ENCODE measurements around the gene SFSWAP.
"Not testable (repeated sequence)": the region's sequence is repeated elsewhere in the genome, so short reads cannot be mapped to it uniquely, and the experiment has no call there.

SFSWAP gene

GRCh38 chr12:131674373-131674772 lies 36.5 kb upstream of the SFSWAP start:
- ATAC-seq (replicated peaks), result no peak
- DNase-seq, result no peak
- no peak overlapping the region for H3K27ac Mint-ChIP-seq
- no peaks in the 10 kb centered on the region for H3K36me3 Mint-ChIP-seq (ENCODE audit: insufficient read depth)
- peaks cover 0 to 2% of the 10 kb centered on the region in 2 donors for H3K9me3 Mint-ChIP-seq
- H3K27me3 Mint-ChIP-seq, result peaks cover 7 to 32% of the 10 kb centered on the region in 2 donors
- no peak overlapping the region for H3K4me3 Mint-ChIP-seq
- H3K4me1 Mint-ChIP-seq (ENCODE audit: low read depth in 2 of 2), result no peaks in the 10 kb centered on the region

DNA sequence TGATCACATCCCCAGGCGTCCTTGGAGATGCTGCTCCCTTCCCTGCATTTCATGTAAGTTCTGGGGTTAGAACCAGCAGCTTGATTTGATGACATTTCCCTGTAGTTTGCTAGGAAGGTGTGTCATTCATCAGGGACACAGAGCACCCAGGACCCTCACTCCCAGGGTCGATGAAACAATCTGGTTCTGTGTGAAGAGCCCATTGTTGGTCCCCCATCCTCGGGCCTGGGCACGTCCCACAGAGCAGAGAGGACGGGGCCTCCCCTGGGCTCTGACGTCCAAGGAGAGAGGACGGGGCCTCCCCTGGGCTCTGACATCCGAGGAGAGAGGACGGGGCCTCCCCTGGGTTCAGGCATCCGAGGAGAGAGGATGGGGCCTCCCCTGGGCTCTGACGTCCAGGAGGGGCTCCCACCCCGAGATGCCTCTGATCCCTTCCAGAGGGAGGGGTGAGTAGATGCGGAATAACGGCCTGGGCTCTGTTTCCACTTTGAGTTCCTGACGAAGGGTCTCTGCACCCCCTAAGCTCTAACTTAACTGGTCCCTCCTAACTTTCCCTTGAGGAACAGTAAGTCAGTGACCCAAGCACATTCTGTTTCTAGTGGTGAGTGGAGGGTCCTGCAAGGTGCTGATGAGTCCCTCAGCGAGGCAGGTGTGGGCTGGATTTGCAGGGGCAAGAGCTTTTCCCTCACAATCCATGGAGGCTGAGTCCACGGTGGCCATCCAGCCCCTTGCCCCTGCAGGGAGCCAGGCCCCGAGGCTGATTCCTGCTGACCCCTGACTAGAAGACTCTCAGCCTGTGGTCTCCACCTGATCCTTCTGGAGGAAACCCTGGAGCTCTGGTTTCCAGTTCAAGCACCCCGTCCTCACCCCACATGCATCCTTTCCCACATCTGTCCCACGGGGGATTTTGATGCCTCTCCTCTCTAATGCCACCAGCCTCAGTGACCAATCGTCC lies 35.5 kb upstream of the SFSWAP start:
- no peak for DNase-seq
- H3K36me3 Mint-ChIP-seq (ENCODE audit: insufficient read depth), result no peaks in the 10 kb centered on the region
- no peak overlapping the region for H3K27ac Mint-ChIP-seq
- peaks cover 0 to 2% of the 10 kb centered on the region in 2 donors for H3K9me3 Mint-ChIP-seq
- no peak for ATAC-seq (replicated peaks)
- H3K4me1 Mint-ChIP-seq (ENCODE audit: low read depth in 2 of 2), result no peaks in the 10 kb centered on the region
- peaks cover 7 to 28% of the 10 kb centered on the region in 2 donors for H3K27me3 Mint-ChIP-seq
- no peak overlapping the region for H3K4me3 Mint-ChIP-seq

GRCh38 chr12:131676544-131676943 lies 34.3 kb upstream of the SFSWAP start:
- ATAC-seq (replicated peaks), result no peak
- Mint-ChIP-seq H3K27me3 (peaks cover 13 to 17% of the 10 kb centered on the region in 2 donors), H3K4me1 (ENCODE audit: low read depth in 2 of 2) (peaks cover 0 to 2% of the 10 kb centered on the region in 2 donors)

GRCh38 chr12:131677067-131677466 lies 33.8 kb upstream of the SFSWAP start:
- H3K27ac Mint-ChIP-seq; H3K4me3 Mint-ChIP-seq; H3K36me3 Mint-ChIP-seq (ENCODE audit: insufficient read depth); H3K4me1 Mint-ChIP-seq (ENCODE audit: low read depth in 2 of 2); ATAC-seq (replicated peaks); H3K9me3 Mint-ChIP-seq; DNase-seq: not testable (repeated sequence)
- peaks cover 13 to 17% of the 10 kb centered on the region in 2 donors for H3K27me3 Mint-ChIP-seq

More at GRCh38 chr12:131676544-131676943, 34.3 kb upstream of the SFSWAP start:
- Mint-ChIP-seq H3K4me3 (no peak overlapping the region), H3K36me3 (ENCODE audit: insufficient read depth) (no peaks in the 10 kb centered on the region), H3K9me3 (peaks cover 0 to 2% of the 10 kb centered on the region in 2 donors), H3K27ac (no peak overlapping the region)
- no peak for DNase-seq

DNA sequence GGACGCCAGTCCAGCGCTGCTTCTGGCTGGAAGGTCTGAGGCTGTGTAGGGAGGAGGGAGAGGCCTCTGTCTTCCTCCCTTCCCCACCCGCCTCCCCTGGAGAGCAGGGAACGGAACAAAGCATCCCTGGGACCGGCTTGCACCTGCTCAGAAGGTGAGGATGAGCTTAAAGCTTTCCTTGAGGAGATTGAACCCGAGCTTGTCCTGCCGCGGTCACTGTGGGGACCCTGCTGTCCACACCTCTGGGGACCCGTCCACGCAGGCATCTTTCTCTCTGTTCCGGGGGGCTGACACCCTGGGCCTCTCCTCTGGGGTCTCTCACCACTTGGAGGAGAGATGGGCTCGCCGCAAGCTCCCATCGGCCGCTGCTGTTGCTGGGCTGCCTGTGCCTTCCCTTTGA lies 33.2 kb upstream of the SFSWAP start:
- H3K36me3 Mint-ChIP-seq (ENCODE audit: insufficient read depth), result peaks cover 3% of the 10 kb centered on the region
- H3K4me3 Mint-ChIP-seq, result no peak overlapping the region
- ATAC-seq (replicated peaks) (no peak), DNase-seq (no peak)
- peaks cover 11 to 13% of the 10 kb centered on the region in 2 donors for H3K27me3 Mint-ChIP-seq
- H3K27ac Mint-ChIP-seq, result peak overlapping the region in 1 of 2 donors; percentile 28
- peaks cover 0 to 8% of the 10 kb centered on the region in 2 donors for H3K4me1 Mint-ChIP-seq (ENCODE audit: low read depth in 2 of 2)
- H3K9me3 Mint-ChIP-seq, result peaks cover 2 to 4% of the 10 kb centered on the region in 2 donors

GRCh38 chr12:131678389-131679181 lies 32.3 kb upstream of the SFSWAP start:
- not testable (repeated sequence) for H3K27ac Mint-ChIP-seq; H3K4me3 Mint-ChIP-seq; H3K27me3 Mint-ChIP-seq; ATAC-seq (replicated peaks); DNase-seq
- Mint-ChIP-seq H3K9me3 (peaks cover 2 to 10% of the 10 kb centered on the region in 2 donors), H3K36me3 (ENCODE audit: insufficient read depth) (peaks cover 11% of the 10 kb centered on the region), H3K4me1 (ENCODE audit: low read depth in 2 of 2) (peaks cover 0 to 13% of the 10 kb centered on the region in 2 donors)

DNA sequence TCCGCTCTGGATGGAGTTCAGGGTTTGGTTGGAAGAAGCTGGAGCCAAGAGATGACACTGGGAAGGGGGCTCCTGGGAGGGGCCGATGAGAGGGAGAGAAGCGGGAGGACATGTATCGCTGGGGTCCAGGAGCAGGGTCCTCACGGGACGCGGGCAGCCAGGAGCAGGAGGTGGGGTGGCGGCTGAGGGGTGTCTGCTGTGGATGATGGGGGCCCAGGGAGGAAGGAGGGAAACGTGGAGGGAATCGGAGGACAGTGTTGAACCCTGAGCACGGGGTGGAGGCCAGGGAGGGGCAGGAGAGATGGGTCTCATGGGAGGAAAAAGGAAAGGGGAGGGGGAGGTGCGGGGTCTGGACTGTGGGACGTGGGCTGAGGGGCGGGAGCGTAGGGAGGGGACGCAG lies 31.7 kb upstream of the SFSWAP start:
- not testable (repeated sequence) for H3K4me3 Mint-ChIP-seq; H3K27me3 Mint-ChIP-seq; DNase-seq; H3K27ac Mint-ChIP-seq; ATAC-seq (replicated peaks)
- peaks cover 0 to 13% of the 10 kb centered on the region in 2 donors for H3K4me1 Mint-ChIP-seq (ENCODE audit: low read depth in 2 of 2)
- peaks cover 2 to 10% of the 10 kb centered on the region in 2 donors for H3K9me3 Mint-ChIP-seq
- peaks cover 11% of the 10 kb centered on the region for H3K36me3 Mint-ChIP-seq (ENCODE audit: insufficient read depth)

- not testable (repeated sequence) for DNase-seq
Measured at GRCh38 chr12:131679816-131680215, 31.1 kb upstream of the SFSWAP start.

GRCh38 chr12:131680392-131681256 lies 30.3 kb upstream of the SFSWAP start:
- not testable (repeated sequence) for H3K27me3 Mint-ChIP-seq; DNase-seq; ATAC-seq (replicated peaks)
- H3K9me3 Mint-ChIP-seq, result peaks cover 0 to 10% of the 10 kb centered on the region in 2 donors
- peaks cover 11% of the 10 kb centered on the region for H3K36me3 Mint-ChIP-seq (ENCODE audit: insufficient read depth)
- peak overlapping the region in 1 of 2 donors; percentile 31 for H3K4me3 Mint-ChIP-seq
- H3K27ac Mint-ChIP-seq, result peak overlapping the region in 1 of 2 donors; percentile 19
- H3K4me1 Mint-ChIP-seq (ENCODE audit: low read depth in 2 of 2), result peaks cover 0 to 13% of the 10 kb centered on the region in 2 donors

More at GRCh38 chr12:131679816-131680215, 31.1 kb upstream of the SFSWAP start:
- not testable (repeated sequence) for H3K27me3 Mint-ChIP-seq; ATAC-seq (replicated peaks); H3K4me3 Mint-ChIP-seq; H3K27ac Mint-ChIP-seq
- Mint-ChIP-seq H3K4me1 (ENCODE audit: low read depth in 2 of 2) (peaks cover 0 to 13% of the 10 kb centered on the region in 2 donors), H3K9me3 (peaks cover 2 to 10% of the 10 kb centered on the region in 2 donors), H3K36me3 (ENCODE audit: insufficient read depth) (peaks cover 11% of the 10 kb centered on the region)

DNA sequence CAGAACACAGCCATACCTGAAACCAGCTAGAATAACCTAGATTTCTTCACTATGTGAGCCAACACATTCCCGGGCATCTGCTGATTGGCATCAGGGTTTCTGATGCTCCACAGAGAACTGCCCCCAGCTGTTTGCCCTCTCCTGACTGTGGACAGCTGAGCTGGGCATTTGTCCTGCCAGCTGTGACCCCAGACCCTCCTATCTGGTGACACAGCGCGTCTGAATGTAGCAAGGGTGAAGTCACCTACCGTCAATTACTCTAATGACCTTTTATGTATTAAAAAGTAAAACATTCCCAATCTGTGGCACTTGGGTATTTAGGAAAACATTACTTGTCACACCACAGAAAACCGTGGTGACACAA lies 29.7 kb upstream of the SFSWAP start:
- peaks cover 11% of the 10 kb centered on the region for H3K36me3 Mint-ChIP-seq (ENCODE audit: insufficient read depth)
- peak overlapping the region in 1 of 2 donors; percentile 19 for H3K27ac Mint-ChIP-seq
- ATAC-seq (replicated peaks), result no peak
- peaks cover 0 to 13% of the 10 kb centered on the region in 2 donors for H3K4me1 Mint-ChIP-seq (ENCODE audit: low read depth in 2 of 2)
- peaks cover 6 to 9% of the 10 kb centered on the region in 2 donors for H3K27me3 Mint-ChIP-seq
- DNase-seq, result no peak
- peaks cover 0 to 10% of the 10 kb centered on the region in 2 donors for H3K9me3 Mint-ChIP-seq
- H3K4me3 Mint-ChIP-seq, result peak overlapping the region in 1 of 2 donors; percentile 75

GRCh38 chr12:131681746-131682509 lies 29.0 kb upstream of the SFSWAP start:
- Mint-ChIP-seq H3K27ac (peak overlapping the region in 1 of 2 donors; percentile 67), H3K4me1 (ENCODE audit: low read depth in 2 of 2) (peaks cover 0 to 13% of the 10 kb centered on the region in 2 donors), H3K36me3 (ENCODE audit: insufficient read depth) (peaks cover 11% of the 10 kb centered on the region), H3K9me3 (peaks cover 0 to 10% of the 10 kb centered on the region in 2 donors), H3K4me3 (peak overlapping the region in 1 of 2 donors; percentile 75)
- peak in 2 of 3 experiments; percentile 52 to 56 for DNase-seq
- peak; percentile 92 for ATAC-seq (replicated peaks)
- H3K27me3 Mint-ChIP-seq, result not testable (repeated sequence)

GRCh38 chr12:131682510-131682895 lies 28.4 kb upstream of the SFSWAP start:
- Mint-ChIP-seq H3K9me3 (peaks cover 0 to 10% of the 10 kb centered on the region in 2 donors), H3K4me1 (ENCODE audit: low read depth in 2 of 2) (peaks cover 0 to 13% of the 10 kb centered on the region in 2 donors), H3K27me3 (peaks cover 6 to 9% of the 10 kb centered on the region in 2 donors), H3K27ac (peak overlapping the region in 1 of 2 donors; percentile 13), H3K4me3 (no peak overlapping the region), H3K36me3 (ENCODE audit: insufficient read depth) (peaks cover 11% of the 10 kb centered on the region)
- DNase-seq, result peak in 2 of 3 experiments; percentile 22 to 27
- ATAC-seq (replicated peaks), result peak; percentile 63
